GM19438 (cell line): ENCODE results near the gene SLC30A1.

ENCODE experiments used
- ATAC-seq: cut with Tn5 transposase; IDR thresholded peaks from one replicate; pipeline ENCODE4 v1.9.1; 2021; ENCODE audit warnings: low read depth; ENCODE audit not compliant: unreplicated experiment

Gene SLC30A1

DNA sequence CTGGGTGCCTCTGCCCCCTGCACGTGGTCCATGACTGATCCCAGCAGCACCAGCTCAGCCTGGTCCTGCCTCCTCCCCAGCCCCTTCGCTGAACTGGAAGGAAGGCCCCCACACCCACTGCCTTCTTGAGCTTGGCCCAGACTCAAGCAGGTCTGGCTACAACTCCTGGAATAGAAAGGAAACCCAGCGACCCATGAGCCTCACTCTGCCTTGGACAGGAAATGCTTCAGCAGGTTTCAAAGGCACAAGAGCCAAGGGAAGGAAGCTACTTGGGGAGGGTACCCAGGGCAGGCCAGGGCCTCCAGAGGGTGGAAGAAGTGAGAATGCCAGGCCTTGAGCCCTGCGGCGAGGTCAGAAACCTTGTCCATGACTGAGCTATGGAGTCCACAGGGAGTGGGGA, 51.1 kb downstream of the SLC30A1 start:
- no peak for ATAC-seq

GRCh38 chr1:211527006-211527405, 52.0 kb downstream of the SLC30A1 start:
- no peak for ATAC-seq

DNA sequence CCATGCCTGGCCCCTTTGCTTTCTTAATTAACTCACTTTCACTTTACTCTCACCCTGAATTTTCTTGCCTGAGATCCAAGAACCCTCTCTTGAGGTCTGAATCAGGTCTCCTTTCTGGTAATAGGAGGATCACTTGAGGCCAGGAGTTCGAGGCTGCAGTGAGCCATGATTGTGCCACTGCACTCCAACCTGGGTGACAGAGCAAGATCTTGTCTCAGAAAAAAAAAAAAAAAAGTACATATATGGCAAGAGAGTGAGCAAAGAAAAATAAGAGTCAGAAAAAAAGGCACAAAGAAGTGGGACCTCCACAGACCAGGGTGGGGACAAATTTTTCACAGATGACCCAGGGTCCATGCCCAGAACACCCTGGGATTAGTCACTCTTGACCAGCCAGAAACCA, 52.9 kb downstream of the SLC30A1 start:
- no peak for ATAC-seq

GRCh38 chr1:211525101-211525676, 53.8 kb downstream of the SLC30A1 start:
- ATAC-seq, result no peak

- no peak for ATAC-seq
Observed at GRCh38 chr1:211524521-211524920, 54.4 kb downstream of the SLC30A1 start.

GRCh38 chr1:211522804-211523203, 56.2 kb downstream of the SLC30A1 start:
- no peak for ATAC-seq
